ENCODE data around the gene PLEKHA5.
"Not testable (repeated sequence)": the region's sequence is repeated elsewhere in the genome, so short reads cannot be mapped to it uniquely, and the experiment has no call there.

Gene PLEKHA5

GRCh38 chr12:19382111-19382526 lies 252.6 kb downstream of the PLEKHA5 start:
- Histone ChIP-seq H3K4me3 (no peak overlapping the region), H3K27ac (no peak overlapping the region)
- TF ChIP-seq CTCF (IDR thresholded peaks at IDR 0.05): no peak
- no peak for DNase-seq (ENCODE audit: low spot score)

- TF ChIP-seq CTCF (IDR thresholded peaks at IDR 0.05): no peak
- Histone ChIP-seq H3K27ac (no peak overlapping the region), H3K4me3 (no peak overlapping the region)
- DNase-seq (ENCODE audit: low spot score): no peak
These were observed 253.0 kb downstream of the PLEKHA5 start for GRCh38 chr12:19382563-19382962.

GRCh38 chr12:19387161-19387560 lies 257.6 kb downstream of the PLEKHA5 start:
- DNase-seq (ENCODE audit: low spot score): no peak
- H3K27ac ChIP-seq: no peak overlapping the region
- no peak for TF ChIP-seq CTCF (IDR thresholded peaks at IDR 0.05)
- no peak overlapping the region for H3K4me3 ChIP-seq

GRCh38 chr12:19388131-19388549 lies 258.6 kb downstream of the PLEKHA5 start:
- Histone ChIP-seq H3K27ac (no peak overlapping the region), H3K4me3 (no peak overlapping the region)
- no peak for DNase-seq (ENCODE audit: low spot score)
- no peak for TF ChIP-seq CTCF (IDR thresholded peaks at IDR 0.05)

- TF ChIP-seq CTCF (IDR thresholded peaks at IDR 0.05): no peak
- DNase-seq (ENCODE audit: low spot score): no peak
- Histone ChIP-seq H3K27ac (no peak overlapping the region), H3K4me3 (no peak overlapping the region)
These were observed 260.6 kb downstream of the PLEKHA5 start for GRCh38 chr12:19390051-19390598.

- not testable (repeated sequence) for H3K27ac ChIP-seq; H3K4me3 ChIP-seq; DNase-seq (ENCODE audit: low spot score)
These were observed 263.1 kb downstream of the PLEKHA5 start for GRCh38 chr12:19392644-19393043.

GRCh38 chr12:19394385-19394784 lies 264.9 kb downstream of the PLEKHA5 start:
- Histone ChIP-seq H3K27ac (no peak overlapping the region), H3K4me3 (no peak overlapping the region)
- DNase-seq (ENCODE audit: low spot score): no peak
- no peak for TF ChIP-seq CTCF (IDR thresholded peaks at IDR 0.05)

GRCh38 chr12:19397534-19397933 lies 268.0 kb downstream of the PLEKHA5 start:
- no peak for DNase-seq (ENCODE audit: low spot score)
- H3K4me3 ChIP-seq: no peak overlapping the region

More at GRCh38 chr12:19397534-19397933, 268.0 kb downstream of the PLEKHA5 start:
- TF ChIP-seq CTCF (IDR thresholded peaks at IDR 0.05): no peak
- H3K27ac ChIP-seq: no peak overlapping the region

Measured in coronary artery (tissue), 2 donors.